Measurements from ENCODE around the gene TIGD6.

DNA sequence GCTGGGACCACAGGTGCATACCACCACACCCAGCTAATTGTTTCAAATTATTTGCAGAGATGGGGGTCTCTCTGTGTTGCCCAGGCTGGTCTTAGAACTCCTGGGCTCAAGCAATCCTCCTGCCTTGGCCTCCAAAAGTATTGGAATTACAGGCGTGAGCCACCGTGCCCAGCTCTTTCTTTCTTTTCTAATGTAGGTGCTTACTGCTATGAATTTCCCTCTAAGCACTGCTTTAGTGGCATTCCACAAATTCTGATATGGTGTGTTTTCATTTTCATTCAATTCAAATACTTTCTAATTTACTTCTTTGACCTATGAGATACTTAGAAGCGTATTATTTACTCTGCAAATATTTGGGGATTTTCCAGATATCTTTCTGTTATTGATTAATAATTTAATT lies 15.0 kb upstream of the TIGD6 start:
- TF ChIP-seq EZH2 (IDR thresholded peaks at IDR 0.05; ENCODE audit: borderline replicate concordance, low read depth, low read length, severe bottlenecking) (no peak), POLR2AphosphoS5 (IDR thresholded peaks at IDR 0.05; ENCODE audit: insufficient read depth, low read depth, low read length) (no peak)
- TF ChIP-seq, protein P1, sequence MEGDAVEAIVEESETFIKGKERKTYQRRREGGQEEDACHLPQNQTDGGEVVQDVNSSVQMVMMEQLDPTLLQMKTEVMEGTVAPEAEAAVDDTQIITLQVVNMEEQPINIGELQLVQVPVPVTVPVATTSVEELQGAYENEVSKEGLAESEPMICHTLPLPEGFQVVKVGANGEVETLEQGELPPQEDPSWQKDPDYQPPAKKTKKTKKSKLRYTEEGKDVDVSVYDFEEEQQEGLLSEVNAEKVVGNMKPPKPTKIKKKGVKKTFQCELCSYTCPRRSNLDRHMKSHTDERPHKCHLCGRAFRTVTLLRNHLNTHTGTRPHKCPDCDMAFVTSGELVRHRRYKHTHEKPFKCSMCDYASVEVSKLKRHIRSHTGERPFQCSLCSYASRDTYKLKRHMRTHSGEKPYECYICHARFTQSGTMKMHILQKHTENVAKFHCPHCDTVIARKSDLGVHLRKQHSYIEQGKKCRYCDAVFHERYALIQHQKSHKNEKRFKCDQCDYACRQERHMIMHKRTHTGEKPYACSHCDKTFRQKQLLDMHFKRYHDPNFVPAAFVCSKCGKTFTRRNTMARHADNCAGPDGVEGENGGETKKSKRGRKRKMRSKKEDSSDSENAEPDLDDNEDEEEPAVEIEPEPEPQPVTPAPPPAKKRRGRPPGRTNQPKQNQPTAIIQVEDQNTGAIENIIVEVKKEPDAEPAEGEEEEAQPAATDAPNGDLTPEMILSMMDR (IDR thresholded peaks at IDR 0.05; ENCODE audit: extremely low read depth in 1 of 2, insufficient read depth in 1 of 2, low read depth in 1 of 2, low read length in 2 of 2), result no peak
